H1 (cell line): ENCODE measurements around the gene RGS17. TPM values are rescaled to one million over a fixed set of nuclear protein-coding genes. Genes with fewer than 3 reads are reported as not detected.

Experiments used
- CTCF ChIA-PET: fragments of 300-600 bp; sonication (Branson Sonifier 250); formaldehyde crosslinking; loops from one replicate; lab custom pipeline; 2021; ENCODE audit not compliant: partially characterized antibody; lab: Charles Lee
- POLR2A ChIA-PET: fragments of 300-600 bp; sonication (Branson Sonifier 250); formaldehyde crosslinking; loops from one replicate; lab custom pipeline; 2021; ENCODE audit warnings: inconsistent platforms; ENCODE audit not compliant: partially characterized antibody; lab: Charles Lee
- DNase-seq, 2 experiments: peaks; one replicate each; pipeline versions ENCODE4 v3.0.0 to v3.0.0-alpha.2; 2010 to 2022; ENCODE audit warnings: low spot score in 2 of 2, low read depth in 1 of 2, mixed read lengths in 1 of 2
- FAIRE-seq: peaks from 2 replicates; lab custom pipeline; 2011; peaks lifted over from hg19 to GRCh38; lab: Jason Lieb, UNC
- H2AFZ ChIP-seq: 2 replicates; pipeline ENCODE4 v1.8.1; 2012; ENCODE audit warnings: low read length, inconsistent platforms
- H2AK5ac ChIP-seq: 2 replicates; pipeline ENCODE4 v1.6.1; 2013; ENCODE audit warnings: low read depth, low read length
- H2BK120ac ChIP-seq: replicated peaks from 2 replicates; pipeline ENCODE3; 2013; ENCODE audit warnings: low read depth, low read length, inconsistent platforms
- H2BK12ac ChIP-seq: 2 replicates; pipeline ENCODE4 v1.6.1; 2013; ENCODE audit warnings: low read depth, low read length
- H2BK15ac ChIP-seq: 2 replicates; pipeline ENCODE4 v1.6.1; 2013; ENCODE audit warnings: low read length
- H2BK20ac ChIP-seq: 2 replicates; pipeline ENCODE4 v1.6.1; 2013; ENCODE audit warnings: low read length
- H2BK5ac ChIP-seq: 2 replicates; pipeline ENCODE4 v1.6.1; 2013; ENCODE audit warnings: low read depth, low read length
- H3K14ac ChIP-seq: 2 replicates; pipeline ENCODE4 v1.6.1; 2013; ENCODE audit warnings: inconsistent platforms; ENCODE audit not compliant: insufficient read length
- H3K18ac ChIP-seq: 2 replicates; pipeline ENCODE4 v1.6.1; 2013; ENCODE audit warnings: low read length; ENCODE audit errors: extremely low read depth
- H3K23ac ChIP-seq: 2 replicates; pipeline ENCODE4 v1.6.1; 2013; ENCODE audit warnings: inconsistent platforms; ENCODE audit not compliant: insufficient read length
- H3K23me2 ChIP-seq: 2 replicates; pipeline ENCODE4 v1.6.1; 2013; ENCODE audit warnings: low read depth, low read length
- H3K27ac ChIP-seq: 2 replicates; pipeline ENCODE4 v1.6.1; 2011; ENCODE audit warnings: low read depth, low read length, inconsistent platforms
- H3K27me3 ChIP-seq, 4 experiments: replicated peaks in 1 of 4; 1 replicate in 1 of 4; 2 replicates in 3 of 4; pipeline versions ENCODE4 v1.6.1 to v1.8.1; 2011 to 2013; ENCODE audit warnings: low read length in 3 of 4, mild to moderate bottlenecking in 3 of 4, inconsistent platforms in 2 of 4, mixed read lengths in 2 of 4, moderate library complexity in 1 of 4; ENCODE audit not compliant: control insufficient read depth in 3 of 4, insufficient read depth in 3 of 4; ENCODE audit errors: extremely low read depth in 1 of 4
- H3K36me3 ChIP-seq, 4 experiments: 2 replicates each; pipeline versions ENCODE4 v1.6.1 to v1.8.1; 2011 to 2013; ENCODE audit warnings: mild to moderate bottlenecking in 4 of 4, low read length in 3 of 4, moderate library complexity in 2 of 4, control low read depth in 1 of 4, inconsistent platforms in 1 of 4; ENCODE audit not compliant: insufficient read depth in 4 of 4, control insufficient read depth in 2 of 4
- H3K4ac ChIP-seq: replicated peaks from 2 replicates; pipeline ENCODE3; 2013; ENCODE audit warnings: low read length, low read depth, mixed read lengths, inconsistent platforms; ENCODE audit not compliant: insufficient read length
- H3K4me1 ChIP-seq, 4 experiments: replicated peaks in 1 of 4; 1 replicate in 1 of 4; 2 replicates in 3 of 4; pipeline versions ENCODE4 v1.6.1 to v1.8.1; 2011 to 2013; ENCODE audit warnings: low read length in 3 of 4, inconsistent platforms in 2 of 4, mixed read lengths in 1 of 4; ENCODE audit not compliant: insufficient read depth in 4 of 4, control insufficient read depth in 3 of 4
- H3K4me2 ChIP-seq, 2 experiments: 2 replicates each; pipeline versions ENCODE4 v1.6.1 to v1.8.1; 2011 to 2013; ENCODE audit warnings: low read depth in 2 of 2, low read length in 2 of 2, control low read depth in 1 of 2, inconsistent platforms in 1 of 2, mild to moderate bottlenecking in 1 of 2; ENCODE audit not compliant: insufficient read depth in 1 of 2
- H3K4me3 ChIP-seq, 4 experiments: fragments of 200-600, 300-600 bp in 1 of 4; sonication (generic), shearing (Covaris generic), sonication (Bioruptor Twin) in 1 of 4; 2 replicates each; pipeline versions ENCODE4 v1.5.1 to v1.8.1; 2011 to 2016; ENCODE audit warnings: low read length in 4 of 4, low read depth in 3 of 4, control low read depth in 2 of 4, inconsistent platforms in 2 of 4, mild to moderate bottlenecking in 2 of 4, mixed read lengths in 1 of 4, moderate library complexity in 1 of 4; ENCODE audit not compliant: insufficient read depth in 2 of 4; ENCODE audit errors: extremely low read depth in 1 of 4
- H3K56ac ChIP-seq: replicated peaks from 2 replicates; pipeline ENCODE3; 2013; ENCODE audit warnings: low read depth, mild to moderate bottlenecking, mixed read lengths, low read length, inconsistent platforms; ENCODE audit not compliant: insufficient read length
- H3K79me1 ChIP-seq: 2 replicates; pipeline ENCODE4 v1.6.1; 2013; ENCODE audit warnings: low read depth, low read length, control low read depth
- H3K79me2 ChIP-seq, 2 experiments: 2 replicates each; pipeline versions ENCODE4 v1.6.1 to v1.8.1; 2012 to 2013; ENCODE audit warnings: low read length in 2 of 2, mild to moderate bottlenecking in 2 of 2, inconsistent platforms in 1 of 2; ENCODE audit not compliant: insufficient read depth in 2 of 2, control insufficient read depth in 1 of 2
- H3K9ac ChIP-seq, 4 experiments: replicated peaks in 1 of 4; 1 replicate in 1 of 4; 2 replicates in 3 of 4; pipeline versions ENCODE4 v1.6.1 to v1.8.1; 2011 to 2013; ENCODE audit warnings: low read depth in 3 of 4, low read length in 3 of 4, control low read depth in 2 of 4, mild to moderate bottlenecking in 2 of 4, moderate library complexity in 2 of 4, inconsistent platforms in 1 of 4; ENCODE audit errors: extremely low read depth in 1 of 4
- H3K9me3 ChIP-seq, 2 experiments: 2 replicates each; pipeline versions ENCODE4 v1.6.1 to v1.8.1; 2012 to 2013; ENCODE audit warnings: mild to moderate bottlenecking in 2 of 2, moderate library complexity in 2 of 2, control low read depth in 1 of 2, inconsistent platforms in 1 of 2, low read depth in 1 of 2, low read length in 1 of 2, mixed read lengths in 1 of 2; ENCODE audit not compliant: insufficient read depth in 2 of 2
- H4K20me1 ChIP-seq, 2 experiments: replicated peaks in 1 of 2; 2 replicates each; pipeline versions ENCODE3 to v1.8.1; 2011 to 2013; ENCODE audit warnings: inconsistent platforms in 2 of 2, low read length in 2 of 2, mild to moderate bottlenecking in 1 of 2; ENCODE audit not compliant: insufficient read depth in 2 of 2, control insufficient read depth in 1 of 2
- H4K5ac ChIP-seq: 2 replicates; pipeline ENCODE4 v1.6.1; 2013; ENCODE audit warnings: low read length, low read depth, mixed read lengths, inconsistent platforms; ENCODE audit not compliant: insufficient read length
- H4K8ac ChIP-seq: 2 replicates; pipeline ENCODE4 v1.8.0; 2013; ENCODE audit warnings: mild to moderate bottlenecking, moderate library complexity, low read length, inconsistent platforms; ENCODE audit not compliant: insufficient read depth; ENCODE audit errors: extremely low read depth
- H4K91ac ChIP-seq: replicated peaks from 2 replicates; pipeline ENCODE3; 2013; ENCODE audit warnings: low read length, mixed read lengths, inconsistent platforms; ENCODE audit not compliant: insufficient read length
- CBX8 ChIP-seq: fragments of 300-800, 300-1000 bp; sonication (generic); IDR thresholded peaks from 2 replicates; pipeline ENCODE4 v1.7.1; 2016; ENCODE audit warnings: low read depth, low read length, borderline replicate concordance
- EP300 ChIP-seq, 2 experiments: IDR thresholded peaks; 1 replicate in 1 of 2; 2 replicates in 1 of 2; pipeline ENCODE4 v1.6.1; 2011 to 2012; ENCODE audit warnings: low read depth in 2 of 2, low read length in 2 of 2, mild to moderate bottlenecking in 2 of 2, borderline replicate concordance in 1 of 2, inconsistent platforms in 1 of 2, moderate library complexity in 1 of 2
- KDM4A ChIP-seq: IDR thresholded peaks from one replicate; pipeline ENCODE4 v1.7.1; 2012; ENCODE audit warnings: low read depth, mild to moderate bottlenecking, moderate library complexity, low read length, inconsistent platforms; ENCODE audit not compliant: severe bottlenecking
- POU5F1 ChIP-seq: IDR thresholded peaks from 2 replicates; pipeline ENCODE4 v1.6.1; 2011; ENCODE audit warnings: low read depth, mild to moderate bottlenecking, low read length, moderate library complexity
- RNF2 ChIP-seq: fragments of 200-900, 300-1000 bp; sonication (generic); IDR thresholded peaks from 2 replicates; pipeline ENCODE4 v1.7.1; 2016; ENCODE audit warnings: borderline replicate concordance, low read depth, mild to moderate bottlenecking, antibody characterized with exemption, low read length; ENCODE audit not compliant: poor library complexity, severe bottlenecking; ENCODE audit errors: missing control alignments
- SAP30 ChIP-seq: fragments of 300-600 bp; sonication (generic); IDR thresholded peaks from 2 replicates; pipeline ENCODE4 v1.7.1; 2012; ENCODE audit warnings: low read length, moderate library complexity, mild to moderate bottlenecking, inconsistent platforms; ENCODE audit not compliant: insufficient read depth, insufficient replicate concordance
- SIN3A ChIP-seq, 2 experiments: IDR thresholded peaks in 1 of 2; conservative IDR thresholded peaks in 1 of 2; 2 replicates each; pipeline ENCODE4 v1.6.1; 2011 to 2012; ENCODE audit warnings: low read length in 2 of 2, improper control_type of control experiment in 1 of 2, low read depth in 1 of 2, mild to moderate bottlenecking in 1 of 2
- SIRT6 ChIP-seq: IDR thresholded peaks from one replicate; pipeline ENCODE4 v1.7.1; 2012; ENCODE audit warnings: low read length, inconsistent platforms
- SRF ChIP-seq: IDR thresholded peaks from 2 replicates; pipeline ENCODE4 v1.6.1; 2011; ENCODE audit warnings: mild to moderate bottlenecking, low read depth, low read length, moderate library complexity
- SUZ12 ChIP-seq: fragments of 200-600 bp; sonication (generic); IDR thresholded peaks from 2 replicates; pipeline ENCODE4 v1.6.1; 2012; ENCODE audit warnings: mild to moderate bottlenecking, inconsistent platforms, low read length, moderate library complexity, mixed read lengths
- TAF7 ChIP-seq: optimal IDR thresholded peaks from 2 replicates; pipeline ENCODE3; 2011; ENCODE audit warnings: low read depth, mild to moderate bottlenecking, inconsistent platforms, low read length, moderate library complexity, borderline replicate concordance
- TEAD4 ChIP-seq: IDR thresholded peaks from 2 replicates; pipeline ENCODE4 v1.6.1; 2012; ENCODE audit warnings: low read depth, low read length, inconsistent platforms, mixed read lengths
- WGBS, 2 experiments: shearing (Covaris generic) in 1 of 2; methylation state at CpG; one replicate each; pipeline versions ENCODE4 v1.1.6 to v1.1.7; 2013 to 2015; ENCODE audit warnings: low lambda C conversion rate in 2 of 2, mixed read lengths in 2 of 2, inconsistent platforms in 1 of 2, low coverage in 1 of 2, missing lambda C conversion rate in 1 of 2; ENCODE audit not compliant: insufficient replicate concordance in 2 of 2, insufficient coverage in 1 of 2, insufficient read length in 1 of 2; ENCODE audit errors: extremely low coverage in 1 of 2, missing lambda C conversion rate in 1 of 2; 5-methylcytosine and 5-hydroxymethylcytosine counted together
- polyA plus RNA-seq, 7 experiments: library from polyadenylated mRNA; depleted of rRNA in 3 of 7; stranded (reverse) in 5 of 7; unstranded in 2 of 7; fragments of >200 nt in 5 of 7; fragments of 200-250 nt in 2 of 7; gene quantifications; 1 replicate in 5 of 7; 2 replicates in 1 of 7; 4 replicates in 1 of 7; pipeline versions ENCODE4 v1.2.1 to v1.2.3, GENCODE V29; 2011 to 2013; ENCODE audit warnings: missing spikeins in 2 of 7, mixed read lengths in 2 of 7
- total RNA-seq: library from RNA; stranded (reverse); fragmentation: NEBNext Ultra II Directional; extraction: Animal tissue kit (Norgen Biotek cat#: 25700); gene quantifications from 2 replicates; pipeline ENCODE4 v1.2.1, GENCODE V29; 2021

The RGS17 gene
- total and polyA plus RNA-seq, 2 of the 8 experiments (the other 6 are each of a cell fraction or from before 2014, with no cell fraction given), result 2.0 to 12.2 TPM

DNA sequence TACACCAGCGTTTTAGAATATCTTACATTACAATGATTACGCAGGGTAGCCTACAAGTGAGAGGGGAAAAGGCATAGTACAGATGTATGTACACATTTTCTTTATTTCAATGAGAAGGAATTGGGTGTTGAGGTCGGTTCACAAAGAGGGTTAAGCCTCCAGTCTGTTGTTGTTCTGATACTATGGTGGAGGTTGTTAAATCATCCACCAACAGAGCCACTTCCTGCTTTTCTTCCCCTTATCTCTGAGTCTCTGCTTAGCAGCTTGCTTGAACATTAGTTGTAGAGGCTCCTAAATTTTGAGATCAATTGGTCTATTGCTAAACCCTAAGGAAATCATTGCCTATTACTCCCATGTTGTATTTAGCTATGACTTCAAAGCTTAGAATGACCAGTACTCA, 7.3 kb downstream of the RGS17 start:
- H2BK15ac ChIP-seq, result no peak overlapping the region
- no peak overlapping the region for H2BK120ac ChIP-seq
- no peaks in the 10 kb centered on the region for H3K36me3 ChIP-seq
- H3K23ac ChIP-seq, result no peak overlapping the region
- peaks cover 0 to 2% of the 10 kb centered on the region in 2 experiments for H4K20me1 ChIP-seq
- no peak overlapping the region for H2BK5ac ChIP-seq
- no peak overlapping the region for H3K4ac ChIP-seq
- H3K18ac ChIP-seq, result no peak overlapping the region
- no peak overlapping the region for H4K8ac ChIP-seq
- H3K27ac ChIP-seq, result no peak overlapping the region
- no peaks in the 10 kb centered on the region for H3K23me2 ChIP-seq
- H3K4me3 ChIP-seq, result no peak overlapping the region
- H2AFZ ChIP-seq, result no peak overlapping the region
- DNase-seq, result no peak
- 76% methylated on average over 3 of the region's 3 CpGs; no CpG with 5 or more reads in 1 of the 2 experiments for whole genome bisulfite sequencing, 2 experiments
- CTCF ChIA-PET, result no interaction called here
- no peak overlapping the region for H3K56ac ChIP-seq
- H3K79me2 ChIP-seq, result peaks cover 0 to 1% of the 10 kb centered on the region in 2 experiments; a peak in 1 of 4 replicates
- no peak for FAIRE-seq
- no peak overlapping the region for H2BK20ac ChIP-seq
- H3K14ac ChIP-seq, result no peak overlapping the region
- H3K79me1 ChIP-seq, result no peaks in the 10 kb centered on the region; the same call in 1 of the 2 replicates
- POLR2A ChIA-PET, result no interaction called here
- H3K4me2 ChIP-seq, result no peak overlapping the region
- H3K27me3 ChIP-seq, result peaks cover 0 to 2% (median 0%) of the 10 kb centered on the region in 4 experiments; a peak in 1 of 7 replicates
- peaks cover 0 to 2% (median 0%) of the 10 kb centered on the region in 4 experiments; a peak in 1 of 7 replicates for H3K4me1 ChIP-seq
- TF ChIP-seq EP300 (IDR thresholded peaks at IDR 0.05; ENCODE audit: borderline replicate concordance in 1 of 2, low read depth in 2 of 2, low read length in 2 of 2), result no peak
- no peak for TF ChIP-seq TAF7
- no peak for TF ChIP-seq SIRT6
- no peak for TF ChIP-seq POU5F1
- TF ChIP-seq SRF, result no peak
- TF ChIP-seq RNF2, result no peak
- no peak for TF ChIP-seq TEAD4
- TF ChIP-seq SIN3A (conservative IDR thresholded peaks at IDR 0.05 in 1 of 2, IDR thresholded peaks at IDR 0.05 in 1 of 2; ENCODE audit: low read depth in 1 of 2, low read length in 2 of 2), result no peak
- TF ChIP-seq CBX8, result no peak
- no peak for TF ChIP-seq SAP30
- TF ChIP-seq KDM4A, result no peak
- no peak for TF ChIP-seq SUZ12
- H2AK5ac ChIP-seq, result no peak overlapping the region
- H3K9ac ChIP-seq, result no peak overlapping the region
- no peak overlapping the region for H4K5ac ChIP-seq
- H2BK12ac ChIP-seq, result no peak overlapping the region
- no peak overlapping the region for H4K91ac ChIP-seq
- H3K9me3 ChIP-seq, result no peaks in the 10 kb centered on the region
